Forelimb muscle (tissue), 1 donor: ENCODE data around the gene IER5. TPM values are rescaled to one million over a fixed set of nuclear protein-coding genes. Genes with fewer than 3 reads are reported as not detected.
"Not testable (repeated sequence)": the region's sequence is repeated elsewhere in the genome, so short reads cannot be mapped to it uniquely, and the experiment has no call there.

ENCODE experiments used
- DNase-seq: peaks from one replicate; pipeline ENCODE4 v3.0.0-alpha.2; 2013; ENCODE audit warnings: low read depth
- polyA plus RNA-seq: library from polyadenylated mRNA; unstranded; fragments of 120-200 nt; gene quantifications from one replicate; pipeline ENCODE4 v1.2.1, GENCODE V29; 2013; ENCODE audit not compliant: insufficient read length

Gene IER5
- polyA plus RNA-seq, 1 donor, result 8.9 TPM

DNA sequence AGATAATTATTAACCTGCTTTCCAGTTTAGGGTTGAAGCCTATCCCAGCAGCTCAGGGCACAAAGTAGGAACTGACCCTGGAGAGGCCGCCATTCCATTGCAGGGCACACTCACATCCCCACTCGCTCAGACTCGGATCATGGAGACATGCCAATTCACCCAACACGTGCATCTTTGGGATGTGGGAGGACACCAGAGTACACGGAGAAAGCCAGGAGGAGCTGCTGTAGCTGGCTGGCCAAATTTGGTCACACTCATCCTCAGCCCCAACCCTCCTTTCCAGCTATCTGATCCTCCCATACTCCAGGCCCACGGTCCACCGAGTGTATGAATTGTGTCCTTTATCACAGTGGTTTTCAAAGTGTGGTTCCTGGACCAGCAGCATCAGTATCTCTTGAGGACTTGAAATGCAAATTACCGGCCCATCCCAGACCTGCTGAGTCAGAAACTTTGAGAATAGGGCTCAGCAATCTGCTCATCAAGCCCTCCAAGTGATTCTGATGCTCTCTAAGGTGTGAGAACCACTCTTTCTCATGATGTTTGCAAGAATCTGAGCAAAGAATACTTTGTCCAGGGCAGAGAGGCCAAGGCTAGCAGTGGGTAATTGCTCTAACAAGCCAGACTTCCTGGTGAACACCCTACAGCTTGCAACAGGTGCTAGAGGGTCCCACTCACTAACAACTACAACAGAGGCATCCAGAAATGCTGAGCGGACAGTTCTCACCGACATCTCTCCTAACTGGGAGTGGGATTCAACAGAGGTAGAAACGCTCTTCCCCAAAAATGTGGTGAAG, 26.3 kb downstream of the IER5 start:
- no peak for DNase-seq

DNA sequence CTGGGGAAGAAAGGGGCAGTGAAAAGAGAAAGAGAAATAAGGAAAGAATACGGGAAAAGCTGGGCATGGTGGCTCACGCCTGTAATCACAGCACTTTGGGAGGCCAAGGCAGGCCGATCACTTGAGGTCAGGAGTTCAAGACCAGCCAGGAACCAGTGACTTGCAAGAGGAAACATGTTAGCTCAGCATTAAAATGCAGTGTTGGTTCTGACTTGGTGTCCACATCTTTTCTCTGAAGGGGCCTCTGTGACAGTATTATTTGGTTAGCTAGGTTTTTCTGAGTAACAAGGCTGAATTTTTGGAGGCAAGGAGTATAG, 26.8 kb downstream of the IER5 start:
- DNase-seq, result no peak

DNA sequence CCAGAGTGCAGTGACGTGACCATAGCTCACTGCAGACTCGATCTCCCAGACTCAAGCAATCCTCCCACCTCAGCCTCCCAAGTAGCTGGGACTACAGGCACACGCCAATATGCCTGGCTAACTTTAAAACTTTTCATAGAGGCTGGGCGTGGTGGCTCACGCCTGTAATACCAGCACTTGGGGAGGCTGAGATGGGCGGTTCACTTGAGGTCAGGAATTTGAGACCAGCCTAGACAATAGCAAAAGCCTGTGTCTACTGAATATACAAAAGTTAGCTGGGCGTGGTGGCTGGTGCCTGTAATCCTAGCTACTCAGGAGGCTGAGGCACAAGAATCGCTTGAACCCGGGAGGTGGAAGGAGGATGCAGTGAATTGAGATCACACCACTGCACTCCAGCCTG, 27.5 kb downstream of the IER5 start:
- DNase-seq, result not testable (repeated sequence)

DNA sequence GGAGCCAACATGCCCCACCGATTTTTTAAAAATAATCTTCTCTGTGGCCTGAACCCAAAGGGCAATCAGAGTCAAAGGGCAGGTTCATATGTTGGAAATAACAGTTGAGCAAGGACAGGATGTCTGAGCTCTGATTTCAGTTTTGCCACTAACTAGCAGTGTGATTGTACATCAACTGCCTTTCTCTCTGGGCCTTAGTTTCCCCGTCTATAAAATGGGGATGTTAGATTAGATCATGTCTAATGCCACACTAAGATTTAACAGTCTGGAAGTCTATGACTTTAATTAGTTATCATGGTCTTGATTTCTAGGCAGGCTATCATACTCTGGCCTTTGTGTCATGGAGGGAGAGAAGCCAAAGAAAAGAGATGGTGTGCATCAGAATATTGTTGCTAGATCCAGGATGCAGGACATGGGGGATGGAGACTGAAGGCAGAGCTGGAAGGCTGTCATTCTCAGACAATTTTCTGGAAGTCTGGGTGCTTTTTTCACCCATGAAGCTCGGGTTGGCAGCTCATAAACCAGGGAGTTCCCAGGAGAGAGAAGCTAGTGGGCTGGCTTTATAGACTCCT, 28.4 kb downstream of the IER5 start:
- DNase-seq, result no peak

DNA sequence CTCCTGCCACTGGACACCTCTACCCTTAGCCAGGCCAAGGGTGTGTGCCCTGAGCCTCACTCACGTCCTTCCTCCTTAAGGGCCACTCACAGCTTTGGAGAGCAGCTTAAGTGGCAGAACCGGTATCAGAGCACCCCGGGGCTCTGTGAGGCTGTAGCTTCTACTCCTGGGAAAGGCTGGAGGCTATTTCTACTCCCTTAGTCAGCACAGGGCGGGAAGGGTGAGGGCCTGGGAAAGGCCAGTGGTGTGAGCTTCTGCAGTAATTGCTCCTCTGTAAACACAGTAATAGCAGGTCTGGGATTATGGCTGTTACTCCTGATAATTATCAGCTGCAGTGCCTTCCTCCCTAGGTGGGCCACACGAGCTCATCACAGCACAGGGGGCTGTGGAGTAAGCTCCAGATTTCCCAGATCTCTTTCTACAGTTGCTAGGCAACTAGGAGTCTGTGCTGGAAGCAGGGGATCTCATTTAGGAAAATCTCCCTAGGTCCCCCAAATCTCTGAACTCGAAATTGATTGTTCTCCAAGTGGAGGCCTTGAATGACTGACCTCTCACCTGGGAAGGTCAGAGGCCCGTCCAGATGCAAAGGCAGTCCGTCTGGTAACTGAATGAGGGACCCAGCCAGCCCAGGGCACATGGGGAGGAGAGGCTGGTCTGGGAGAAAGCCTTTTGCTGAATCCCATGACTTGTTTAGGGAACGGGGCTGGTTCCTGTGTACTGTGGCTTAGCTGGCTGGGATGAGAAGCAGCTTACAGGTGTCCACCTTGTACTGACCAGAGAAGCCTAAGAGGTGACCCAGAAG, 29.3 kb downstream of the IER5 start:
- DNase-seq, result no peak

DNA sequence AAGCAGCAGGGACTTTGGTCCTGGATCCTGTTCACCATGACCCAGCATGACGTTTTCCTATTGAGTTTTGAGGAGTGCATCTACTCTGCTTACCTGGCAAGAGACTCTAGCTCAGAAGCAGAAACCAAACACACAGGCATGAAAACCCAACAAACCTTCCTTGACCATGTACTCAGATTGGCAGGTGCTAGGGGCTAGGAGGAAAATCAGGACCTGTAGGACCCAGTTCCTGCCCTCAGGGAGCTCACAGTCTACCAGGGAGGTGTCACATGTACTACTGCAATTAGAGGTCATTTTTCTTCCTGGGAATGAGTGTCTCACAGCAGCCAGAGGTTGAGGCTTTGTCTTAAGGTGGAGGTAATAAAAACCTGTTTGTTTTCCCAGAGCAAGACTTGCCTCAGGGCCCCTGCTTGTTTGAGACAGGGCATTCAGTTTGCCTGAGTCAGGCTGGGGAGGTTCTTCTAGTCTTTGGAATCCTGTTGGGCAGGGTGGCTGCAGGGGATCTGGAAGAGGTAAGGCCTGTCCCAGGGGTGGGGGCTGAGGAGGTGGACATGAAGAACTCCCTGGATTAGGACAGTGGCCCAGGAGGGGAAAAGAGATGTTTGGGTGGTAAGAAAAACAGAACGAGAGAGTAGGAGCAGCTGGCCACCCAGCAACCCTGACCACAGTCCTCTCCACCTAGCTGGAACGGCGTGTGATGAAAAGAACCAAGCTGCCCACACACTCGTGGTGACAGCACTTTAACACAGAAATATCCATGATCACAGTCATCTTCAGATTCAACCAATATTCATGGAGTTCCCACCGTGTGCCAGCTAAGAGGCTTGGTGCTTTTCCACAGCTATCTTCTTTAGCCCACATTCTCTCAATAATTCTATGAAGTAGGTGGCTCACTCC, 30.8 kb downstream of the IER5 start:
- no peak for DNase-seq

DNA sequence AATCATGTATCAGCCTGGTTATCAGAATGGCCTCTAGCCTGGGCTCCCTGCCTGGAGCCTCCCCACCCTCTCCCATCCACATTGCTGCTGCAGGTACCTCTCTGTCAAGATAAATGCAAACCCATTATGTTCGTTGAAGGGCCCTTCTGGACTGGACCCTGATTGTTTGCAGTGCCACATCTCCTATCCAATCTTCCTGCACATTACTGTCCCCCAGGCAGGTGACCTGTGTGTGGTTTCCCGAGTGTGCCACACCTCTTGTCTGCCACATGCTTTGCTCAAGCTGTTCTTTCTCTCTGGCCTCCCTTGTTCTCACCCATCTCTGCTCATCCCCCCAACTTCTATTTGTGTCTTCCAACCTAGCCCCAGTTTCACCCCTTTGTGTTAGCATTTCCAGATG, 32.4 kb downstream of the IER5 start:
- no peak for DNase-seq

DNA sequence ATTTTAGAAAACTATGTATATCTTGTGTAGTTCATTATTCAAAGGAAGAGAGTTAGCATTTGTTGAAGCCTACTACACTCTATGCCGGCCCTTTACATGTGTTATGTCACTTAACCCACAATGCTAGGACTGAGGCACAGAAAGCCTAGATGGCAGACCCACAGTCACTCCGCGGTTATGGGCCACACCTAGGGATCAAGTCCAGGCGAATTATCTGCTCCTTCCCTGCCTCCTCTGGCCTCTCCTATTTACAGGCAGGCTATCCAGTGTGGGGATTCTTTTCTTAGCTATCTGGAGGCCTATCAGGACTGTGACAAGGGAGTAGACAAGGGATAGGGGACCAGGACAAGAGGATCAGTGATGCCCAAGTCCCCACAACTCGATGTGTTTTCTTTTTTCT, 33.0 kb downstream of the IER5 start:
- DNase-seq, result no peak

DNA sequence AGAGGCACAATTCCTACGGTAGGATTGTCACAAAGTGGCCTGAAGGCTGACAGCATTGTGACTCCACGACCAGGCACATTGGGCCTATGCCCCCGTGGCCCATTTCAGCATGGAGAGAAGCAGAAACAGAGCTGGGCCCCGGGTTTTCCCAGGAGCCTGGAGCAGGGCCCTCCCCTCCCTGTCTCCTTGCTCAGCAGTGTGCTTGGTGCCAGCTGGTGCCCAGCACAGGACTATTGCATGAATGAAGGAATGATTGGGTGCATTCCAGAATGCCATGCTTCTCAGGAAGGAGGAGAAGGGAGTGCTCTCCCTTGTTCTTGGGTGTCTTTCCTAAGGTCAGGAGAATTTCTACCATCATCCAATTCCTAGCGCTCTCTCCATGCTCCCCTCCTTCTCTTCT, 33.7 kb downstream of the IER5 start:
- DNase-seq, result no peak

DNA sequence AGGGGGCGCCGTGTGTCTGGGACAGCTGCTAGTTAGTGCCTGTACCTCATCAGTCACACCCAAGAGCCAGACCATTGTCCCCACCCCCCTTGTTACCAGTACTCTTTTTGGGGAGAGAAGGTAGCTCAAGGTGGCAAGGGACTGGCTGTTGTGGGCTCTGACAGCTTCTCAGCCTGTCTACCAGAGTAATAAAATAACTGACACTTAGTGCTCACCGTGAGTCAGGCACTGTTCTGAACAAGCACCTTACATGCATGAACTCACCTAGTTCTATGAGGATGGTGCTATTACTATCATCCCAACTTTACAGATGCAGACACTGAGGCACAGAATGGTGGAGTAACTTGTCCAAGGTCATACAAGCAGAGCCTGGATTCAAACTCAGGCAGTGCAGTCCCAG, 34.7 kb downstream of the IER5 start:
- DNase-seq, result no peak

DNA sequence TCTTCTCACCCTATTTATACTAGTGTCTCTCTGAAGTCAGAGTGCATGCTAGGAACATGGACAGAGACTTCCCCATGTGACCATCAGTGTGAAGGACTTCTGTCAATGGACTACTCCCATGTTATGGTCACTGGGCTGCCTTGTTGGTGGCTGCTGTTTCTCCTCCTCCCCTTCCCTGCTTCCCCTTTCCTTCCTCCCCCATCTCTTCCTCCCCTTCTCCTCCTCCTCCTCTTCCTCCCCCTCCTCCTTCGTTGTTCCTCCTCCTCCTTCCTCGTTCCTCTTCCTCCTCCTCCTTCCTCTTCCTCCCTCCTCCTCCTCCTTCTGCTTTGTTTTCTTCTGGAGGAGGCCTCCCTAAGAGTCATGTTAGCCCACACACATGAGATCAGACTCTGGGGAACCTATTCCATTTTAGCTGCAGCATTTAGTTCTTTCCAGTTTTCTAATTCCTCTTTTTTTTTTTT, 35.8 kb downstream of the IER5 start:
- DNase-seq, result no peak

DNA sequence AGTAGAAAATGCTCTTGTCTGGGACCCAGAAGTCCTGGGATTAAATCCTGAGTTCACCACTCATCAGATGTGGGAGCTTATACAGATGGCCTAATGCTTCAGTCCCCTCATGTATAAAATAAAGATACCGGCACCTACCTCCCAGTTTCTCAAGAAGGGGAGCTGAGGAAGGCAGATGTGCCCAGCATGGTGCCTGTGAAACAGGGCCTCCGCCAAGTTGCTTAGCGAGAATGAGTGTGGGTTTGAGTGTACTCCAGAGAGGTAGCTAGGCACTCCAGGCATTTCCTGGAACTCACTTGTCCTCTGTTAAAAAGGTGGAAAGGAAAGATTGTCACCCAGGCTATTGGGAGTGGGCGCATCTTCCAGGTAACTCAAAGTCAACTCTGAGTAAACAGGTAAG, 37.8 kb downstream of the IER5 start:
- DNase-seq, result no peak

DNA sequence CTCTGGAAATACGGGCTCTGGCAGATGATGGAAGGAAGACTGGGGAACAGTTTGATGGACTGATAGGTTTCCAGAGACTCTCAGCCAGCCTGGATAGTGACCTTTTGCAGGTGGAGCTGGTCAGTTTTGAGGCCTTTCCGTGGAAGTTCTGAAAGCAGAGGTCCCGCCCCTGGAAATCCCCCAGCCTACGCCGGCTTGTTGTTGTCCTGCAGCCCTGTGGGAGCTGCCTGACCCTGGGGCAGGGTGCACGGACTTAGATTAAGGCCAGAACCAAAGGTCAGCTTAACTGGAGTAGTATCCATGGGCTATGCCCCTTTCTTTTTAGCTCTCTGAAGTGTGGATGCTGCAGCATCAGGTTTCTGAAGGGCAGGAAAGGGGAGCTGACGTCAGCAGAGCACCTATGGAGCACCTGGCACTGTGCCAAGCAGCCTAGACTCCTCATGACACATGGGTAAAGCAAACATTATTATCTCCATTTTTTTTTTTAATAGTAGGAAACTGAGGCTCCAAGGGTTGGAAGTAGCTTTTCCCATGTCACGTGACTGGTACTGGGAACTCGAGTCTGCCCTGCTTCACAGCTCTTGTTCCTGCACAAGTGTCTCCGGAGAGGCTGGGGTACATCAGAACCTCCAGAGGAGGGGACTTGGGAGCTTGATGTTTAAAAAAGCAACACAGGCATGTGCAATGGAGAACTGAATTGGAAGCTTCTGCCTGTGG, 38.5 kb downstream of the IER5 start:
- no peak for DNase-seq

DNA sequence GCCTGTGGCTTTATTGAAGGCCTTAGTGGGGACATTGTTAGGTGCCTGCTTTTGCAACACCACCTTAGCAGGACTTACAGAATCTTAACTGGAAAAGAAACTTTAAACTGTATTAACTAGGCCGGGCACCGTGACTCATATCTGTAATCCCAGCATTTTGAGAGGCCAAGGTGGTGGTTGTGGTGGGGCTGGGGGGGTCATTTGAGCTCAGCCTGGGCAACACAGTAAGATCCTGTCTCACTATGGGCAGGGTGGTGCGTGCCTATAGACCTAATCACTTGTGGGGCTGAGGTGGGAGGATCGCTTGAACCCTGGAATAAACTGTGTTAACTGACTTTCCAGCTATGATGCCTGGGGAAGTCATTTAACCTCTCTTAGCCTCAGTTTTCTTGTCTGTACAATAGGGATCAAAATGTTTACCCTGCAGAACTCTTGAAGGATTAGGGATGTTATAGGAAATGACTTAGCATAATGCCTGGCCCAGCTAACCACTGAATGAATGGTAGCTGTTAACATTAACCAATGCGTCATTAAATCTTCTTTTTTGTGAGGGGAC, 39.5 kb downstream of the IER5 start:
- no peak for DNase-seq

DNA sequence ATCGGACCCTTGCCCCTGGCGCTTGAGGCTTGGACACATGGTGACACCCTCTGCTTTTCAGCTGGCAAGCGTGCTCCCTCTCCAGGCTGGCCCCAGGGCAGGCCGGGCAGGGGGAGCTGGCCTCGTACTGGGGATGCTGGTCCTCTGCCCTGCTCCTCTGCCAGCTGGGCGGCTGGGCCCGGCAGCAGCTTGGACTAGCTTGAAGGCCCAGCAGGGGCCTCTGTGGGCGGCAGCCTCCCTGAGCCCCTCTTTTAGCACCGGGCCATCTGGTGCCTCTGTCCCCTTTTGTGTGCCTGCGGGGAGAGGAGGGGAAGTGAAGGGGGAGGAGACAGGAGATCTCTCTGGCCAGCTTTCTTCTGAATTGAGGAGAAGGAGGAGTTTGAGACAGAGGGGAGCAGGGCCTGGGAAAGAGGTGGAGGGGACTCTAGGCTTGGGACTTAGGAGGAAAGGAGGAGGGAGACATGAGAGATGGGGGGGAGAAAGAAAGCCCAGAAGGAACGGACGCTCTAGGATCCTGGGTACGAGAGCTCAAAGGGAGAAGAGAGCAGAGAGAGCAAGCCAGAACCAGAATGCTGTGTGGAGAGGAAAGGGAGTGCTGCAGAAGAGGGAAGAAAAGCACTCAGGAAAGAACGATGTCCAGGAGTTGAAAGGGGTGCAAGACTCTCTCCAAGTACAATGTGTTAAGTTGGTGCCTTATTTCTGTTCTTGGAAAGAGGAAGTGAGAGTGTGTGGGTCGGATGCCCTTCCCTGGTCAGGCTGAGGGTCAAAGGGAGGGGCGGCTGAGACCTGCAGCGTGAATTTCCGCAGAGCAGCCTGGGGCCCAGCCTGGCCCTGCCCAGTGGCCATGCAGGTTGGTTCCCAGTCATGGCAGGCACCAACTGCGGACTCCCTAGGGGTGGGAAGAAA, 40.3 kb downstream of the IER5 start:
- no peak for DNase-seq

DNA sequence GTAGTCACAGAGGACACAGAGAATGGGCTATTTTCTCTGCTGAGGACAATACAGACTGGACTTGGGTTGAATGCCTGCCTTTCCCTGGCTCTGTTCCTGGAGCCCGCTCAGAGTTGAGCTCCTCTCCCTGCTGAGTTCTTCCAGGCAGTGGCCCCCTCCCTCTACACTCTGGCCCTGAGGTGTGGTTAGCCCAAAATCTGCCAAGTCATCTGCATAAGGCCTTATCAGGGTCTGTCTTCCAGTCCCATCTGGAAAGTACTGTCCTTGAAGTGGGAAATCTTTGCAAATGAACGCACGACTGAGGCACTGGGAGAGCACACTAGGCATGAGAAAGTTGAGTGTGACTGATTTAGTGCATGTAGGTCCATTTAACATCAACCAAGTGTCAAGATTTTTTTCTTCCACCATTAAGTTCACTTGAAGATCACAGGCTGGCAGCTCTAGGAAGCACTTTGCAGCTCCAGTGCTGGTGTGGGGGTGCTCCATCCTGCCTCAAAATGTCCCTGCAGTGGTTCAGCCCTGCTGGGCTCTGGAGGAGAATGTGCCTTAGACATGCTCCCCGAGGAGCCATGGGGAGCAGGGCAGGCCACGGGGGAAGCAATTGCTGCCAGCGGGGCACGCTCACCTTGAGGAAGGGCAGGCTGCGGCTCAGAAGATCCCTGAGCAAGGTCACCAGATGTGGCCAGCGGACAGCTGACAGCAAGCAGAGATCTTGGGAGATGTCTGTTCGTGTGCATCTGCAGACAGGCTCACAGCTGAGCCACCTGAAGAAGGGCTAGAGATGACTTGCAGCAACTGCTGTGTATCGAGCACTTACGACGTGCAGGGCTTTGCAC, 41.5 kb downstream of the IER5 start:
- no peak for DNase-seq

DNA sequence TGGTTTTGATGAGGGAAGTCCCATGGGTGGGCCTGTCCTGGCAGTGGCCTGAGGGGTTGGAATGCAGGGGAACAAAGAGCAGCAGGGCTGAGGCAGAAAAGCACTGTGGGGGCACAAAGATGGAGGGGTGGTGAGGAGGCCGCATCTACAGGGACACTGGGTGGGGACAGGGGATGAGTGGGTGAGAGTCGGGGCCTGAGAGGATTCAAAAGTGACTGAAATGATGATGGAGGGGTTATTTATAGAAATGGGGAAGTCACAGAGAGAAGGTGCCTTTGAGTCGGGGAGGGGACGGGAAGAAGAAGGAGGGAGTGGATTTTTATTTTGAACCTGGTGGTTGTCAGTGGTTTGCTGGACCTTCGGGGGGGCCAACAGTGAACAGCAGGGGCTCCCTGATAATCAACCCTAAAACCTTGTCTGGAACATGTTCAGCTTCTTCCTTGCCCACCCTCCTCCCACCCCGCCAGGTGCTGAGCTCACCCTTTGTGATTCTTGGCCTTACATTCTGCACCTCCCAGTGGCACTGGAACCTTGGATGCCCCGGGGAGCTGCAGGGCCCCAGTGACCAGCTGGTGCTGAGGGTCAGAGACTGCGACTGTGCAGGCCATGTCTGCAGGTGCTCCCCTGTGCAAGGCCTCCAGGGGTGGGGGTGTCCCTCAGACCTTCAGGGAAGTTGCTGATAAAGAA, 42.9 kb downstream of the IER5 start:
- no peak for DNase-seq

DNA sequence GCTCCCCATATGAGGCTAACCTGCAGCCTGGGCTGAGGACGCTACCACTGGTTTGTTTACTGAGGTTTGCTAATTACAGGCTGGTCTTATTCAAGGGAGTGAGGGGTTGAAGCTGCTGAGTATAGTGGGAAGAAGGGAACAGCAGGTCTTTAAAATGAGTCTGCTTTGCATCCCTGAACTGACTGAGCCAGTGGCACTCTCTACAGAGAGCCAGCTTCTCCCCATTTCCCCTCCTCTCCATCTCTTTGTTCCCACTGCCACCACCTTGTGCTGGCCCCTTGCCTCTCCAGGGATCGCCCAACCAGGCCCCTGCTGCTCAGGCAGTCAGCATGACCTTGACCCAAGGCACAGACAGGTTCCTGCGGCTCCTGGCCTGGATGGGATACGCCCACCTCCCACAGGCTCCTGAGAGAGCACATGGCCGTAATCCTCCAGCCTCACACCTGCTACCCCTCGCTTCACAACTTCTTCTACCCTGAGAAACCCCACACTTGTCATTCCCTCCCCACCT, 45.0 kb downstream of the IER5 start:
- DNase-seq, result no peak
